K562 (cell line): ENCODE results near the gene GRB2. TPM values are rescaled to one million over a fixed set of nuclear protein-coding genes. Genes with fewer than 3 reads are reported as not detected.

Experiments used
- CBX2 ChIP-seq: fragments of 200-600 bp; sonication (generic); IDR thresholded peaks from one replicate; pipeline ENCODE4 v1.6.1; 2012; ENCODE audit warnings: mild to moderate bottlenecking, low read length, inconsistent platforms; ENCODE audit not compliant: insufficient read depth, poor library complexity, severe bottlenecking
- ESRRA ChIP-seq: fragments of 450-650 bp; IDR thresholded peaks from 2 replicates; pipeline ENCODE4 v1.6.1; 2014; ENCODE audit warnings: low read depth, mild to moderate bottlenecking, moderate library complexity, borderline replicate concordance
- KLF10 ChIP-seq: fragments of 250-450 bp; sonication (Bioruptor Pico); IDR thresholded peaks from 2 replicates; pipeline ENCODE4 v1.6.1; 2021; ENCODE audit warnings: matching md5 sums
- L3MBTL2 ChIP-seq: fragments of 450-650 bp; IDR thresholded peaks from 2 replicates; pipeline ENCODE4 v1.6.1; 2016; ENCODE audit warnings: mild to moderate bottlenecking, moderate library complexity
- MTA3 ChIP-seq: fragments of 450-650 bp; formaldehyde crosslinking; IDR thresholded peaks from 2 replicates; pipeline ENCODE4 v1.6.1; 2017; ENCODE audit warnings: mild to moderate bottlenecking, borderline replicate concordance
- POLR2H ChIP-seq: IDR thresholded peaks from 2 replicates; pipeline ENCODE4 v1.6.1; 2016; ENCODE audit warnings: missing genetic modification characterization, low read depth, mild to moderate bottlenecking, control low read depth, missing compliant biosample characterization, moderate library complexity
- PURB ChIP-seq: sonication (generic); formaldehyde crosslinking; IDR thresholded peaks from 2 replicates; pipeline ENCODE4 v1.9.0; 2021; ENCODE audit warnings: low read depth, mild to moderate bottlenecking, missing genetic modification reagents
- SAFB ChIP-seq: fragments of 200-400 bp; formaldehyde crosslinking; IDR thresholded peaks from 2 replicates; pipeline ENCODE4 v1.6.1; 2017; ENCODE audit warnings: low read depth, low read length, borderline replicate concordance
- SRF ChIP-seq, 2 experiments: fragments of 250-450, 450-650 bp in 1 of 2; sonication (Bioruptor Pico) in 1 of 2; sonication (generic) in 1 of 2; formaldehyde crosslinking; IDR thresholded peaks; 2 replicates each; pipeline versions ENCODE4 v1.5.0 to v1.5.1; 2020 to 2022; ENCODE audit warnings: mild to moderate bottlenecking in 1 of 2, missing genetic modification reagents in 1 of 2
- THAP7 ChIP-seq: fragments of 250-450 bp; sonication (Bioruptor Pico); IDR thresholded peaks from 2 replicates; pipeline ENCODE4 v1.5.0; 2021
- YY1 ChIP-seq, 3 experiments: IDR thresholded peaks; 2 replicates each; pipeline ENCODE4 v1.6.1; 2011; ENCODE audit warnings: low read length in 2 of 3, mild to moderate bottlenecking in 2 of 3, moderate library complexity in 2 of 3, borderline replicate concordance in 1 of 3, control low read depth in 1 of 3, low read depth in 1 of 3; ENCODE audit not compliant: insufficient read depth in 3 of 3, insufficient replicate concordance in 2 of 3, control insufficient read depth in 1 of 3, insufficient read length in 1 of 3; ENCODE audit errors: extremely low read depth in 1 of 3
- ZNF197 ChIP-seq: fragments of 200-800 bp; sonication (Bioruptor generic); IDR thresholded peaks from 2 replicates; pipeline ENCODE4 v1.6.1; 2016; ENCODE audit warnings: low read depth, missing genetic modification characterization, missing compliant biosample characterization
- polyA plus RNA-seq, 8 experiments: library from polyadenylated mRNA; depleted of rRNA in 4 of 8; stranded (reverse) in 5 of 8; unstranded in 3 of 8; fragments of >200 nt; fragmentation: Nextera tagmentation in 2 of 8; fragmentation: Illumina TruSeq in 1 of 8; extraction: Ambion mirVana in 2 of 8; extraction: Trizol in 1 of 8; gene quantifications; 2 replicates each; pipeline versions ENCODE4 v1.2.1 to v1.2.3, GENCODE V29; 2011 to 2014; ENCODE audit warnings: inconsistent platforms in 1 of 8, missing spikeins in 1 of 8
- total RNA-seq, 7 experiments: library from RNA; depleted of rRNA in 6 of 7; stranded (reverse); fragments of >200 nt in 6 of 7; fragmentation: Illumina TruSeq in 2 of 7; extraction: Trizol in 2 of 7; gene quantifications; 2 replicates each; pipeline versions ENCODE4 v1.2.1 to v1.2.3, GENCODE V29; 2011 to 2021; ENCODE audit warnings: low replicate concordance in 1 of 7
- TF ChIP-seq, protein P1 (sequence below): IDR thresholded peaks from 3 replicates; pipeline ENCODE4 v1.6.1; 2011; ENCODE audit warnings: borderline replicate concordance, mild to moderate bottlenecking; ENCODE audit not compliant: insufficient read length, insufficient read depth
- TF ChIP-seq, protein P2 (sequence below): fragments of 450-650 bp; IDR thresholded peaks from 2 replicates; pipeline ENCODE4 v1.7.0; 2016; ENCODE audit warnings: borderline replicate concordance
- TF ChIP-seq, protein P3 (sequence below): fragments of 250-450 bp; sonication (Bioruptor Pico); IDR thresholded peaks from 2 replicates; pipeline ENCODE4 v1.8.0; 2021; ENCODE audit warnings: moderate library complexity, mild to moderate bottlenecking, inconsistent platforms
- TF ChIP-seq, protein P4 (sequence below): fragments of 250-450 bp; sonication (Bioruptor Pico); IDR thresholded peaks from 2 replicates; pipeline ENCODE4 v1.8.0; 2022; ENCODE audit warnings: moderate library complexity, mild to moderate bottlenecking, inconsistent platforms
- TF ChIP-seq, protein P5 (sequence below): IDR thresholded peaks from 2 replicates; pipeline ENCODE4 v1.6.1; 2016; ENCODE audit warnings: missing genetic modification characterization, missing compliant biosample characterization

The GRB2 gene
- total and polyA plus RNA-seq, 9 of the 15 experiments (the other 6 are each of a cell fraction or from before 2014, with no cell fraction given) = 57.2 to 136 (median 84.8) TPM

GRCh38 chr17:75270218-75270965 lies 135.1 kb downstream of the GRB2 start (continued):
- no peak for TF ChIP-seq KLF10 (CRISPR knock-in tag)
- TF ChIP-seq MTA3 = peak; percentile 47; the same call in 1 of the 2 replicates
- TF ChIP-seq CBX2 = no peak
- TF ChIP-seq, protein P1, sequence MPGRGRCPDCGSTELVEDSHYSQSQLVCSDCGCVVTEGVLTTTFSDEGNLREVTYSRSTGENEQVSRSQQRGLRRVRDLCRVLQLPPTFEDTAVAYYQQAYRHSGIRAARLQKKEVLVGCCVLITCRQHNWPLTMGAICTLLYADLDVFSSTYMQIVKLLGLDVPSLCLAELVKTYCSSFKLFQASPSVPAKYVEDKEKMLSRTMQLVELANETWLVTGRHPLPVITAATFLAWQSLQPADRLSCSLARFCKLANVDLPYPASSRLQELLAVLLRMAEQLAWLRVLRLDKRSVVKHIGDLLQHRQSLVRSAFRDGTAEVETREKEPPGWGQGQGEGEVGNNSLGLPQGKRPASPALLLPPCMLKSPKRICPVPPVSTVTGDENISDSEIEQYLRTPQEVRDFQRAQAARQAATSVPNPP = no peak
- no peak for TF ChIP-seq SAFB
- TF ChIP-seq, protein P2, sequence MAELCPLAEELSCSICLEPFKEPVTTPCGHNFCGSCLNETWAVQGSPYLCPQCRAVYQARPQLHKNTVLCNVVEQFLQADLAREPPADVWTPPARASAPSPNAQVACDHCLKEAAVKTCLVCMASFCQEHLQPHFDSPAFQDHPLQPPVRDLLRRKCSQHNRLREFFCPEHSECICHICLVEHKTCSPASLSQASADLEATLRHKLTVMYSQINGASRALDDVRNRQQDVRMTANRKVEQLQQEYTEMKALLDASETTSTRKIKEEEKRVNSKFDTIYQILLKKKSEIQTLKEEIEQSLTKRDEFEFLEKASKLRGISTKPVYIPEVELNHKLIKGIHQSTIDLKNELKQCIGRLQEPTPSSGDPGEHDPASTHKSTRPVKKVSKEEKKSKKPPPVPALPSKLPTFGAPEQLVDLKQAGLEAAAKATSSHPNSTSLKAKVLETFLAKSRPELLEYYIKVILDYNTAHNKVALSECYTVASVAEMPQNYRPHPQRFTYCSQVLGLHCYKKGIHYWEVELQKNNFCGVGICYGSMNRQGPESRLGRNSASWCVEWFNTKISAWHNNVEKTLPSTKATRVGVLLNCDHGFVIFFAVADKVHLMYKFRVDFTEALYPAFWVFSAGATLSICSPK = no peak
- TF ChIP-seq, protein P3, sequence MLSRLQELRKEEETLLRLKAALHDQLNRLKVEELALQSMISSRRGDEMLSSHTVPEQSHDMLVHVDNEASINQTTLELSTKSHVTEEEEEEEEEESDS = no peak
- TF ChIP-seq L3MBTL2 = 0 out of 2 replicates have a peak, but pooled peaks have one; percentile 23
- TF ChIP-seq YY1 (IDR thresholded peaks at IDR 0.05; ENCODE audit: borderline replicate concordance in 1 of 3, control insufficient read depth in 1 of 3, extremely low read depth in 1 of 3, insufficient read depth in 3 of 3, insufficient read length in 1 of 3, insufficient replicate concordance in 2 of 3, low read depth in 1 of 3, low read length in 2 of 3) = peak in 1 of 3 experiments; percentile 27
- no peak for TF ChIP-seq PURB (CRISPR knock-in tag)
- TF ChIP-seq POLR2H (tag) = no peak
- TF ChIP-seq, protein P4, sequence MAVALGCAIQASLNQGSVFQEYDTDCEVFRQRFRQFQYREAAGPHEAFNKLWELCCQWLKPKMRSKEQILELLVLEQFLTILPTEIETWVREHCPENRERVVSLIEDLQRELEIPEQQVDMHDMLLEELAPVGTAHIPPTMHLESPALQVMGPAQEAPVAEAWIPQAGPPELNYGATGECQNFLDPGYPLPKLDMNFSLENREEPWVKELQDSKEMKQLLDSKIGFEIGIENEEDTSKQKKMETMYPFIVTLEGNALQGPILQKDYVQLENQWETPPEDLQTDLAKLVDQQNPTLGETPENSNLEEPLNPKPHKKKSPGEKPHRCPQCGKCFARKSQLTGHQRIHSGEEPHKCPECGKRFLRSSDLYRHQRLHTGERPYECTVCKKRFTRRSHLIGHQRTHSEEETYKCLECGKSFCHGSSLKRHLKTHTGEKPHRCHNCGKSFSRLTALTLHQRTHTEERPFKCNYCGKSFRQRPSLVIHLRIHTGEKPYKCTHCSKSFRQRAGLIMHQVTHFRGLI (CRISPR knock-in tag) = no peak
- TF ChIP-seq ESRRA = no peak
- no peak for TF ChIP-seq THAP7 (CRISPR knock-in tag)
- TF ChIP-seq, protein P5, sequence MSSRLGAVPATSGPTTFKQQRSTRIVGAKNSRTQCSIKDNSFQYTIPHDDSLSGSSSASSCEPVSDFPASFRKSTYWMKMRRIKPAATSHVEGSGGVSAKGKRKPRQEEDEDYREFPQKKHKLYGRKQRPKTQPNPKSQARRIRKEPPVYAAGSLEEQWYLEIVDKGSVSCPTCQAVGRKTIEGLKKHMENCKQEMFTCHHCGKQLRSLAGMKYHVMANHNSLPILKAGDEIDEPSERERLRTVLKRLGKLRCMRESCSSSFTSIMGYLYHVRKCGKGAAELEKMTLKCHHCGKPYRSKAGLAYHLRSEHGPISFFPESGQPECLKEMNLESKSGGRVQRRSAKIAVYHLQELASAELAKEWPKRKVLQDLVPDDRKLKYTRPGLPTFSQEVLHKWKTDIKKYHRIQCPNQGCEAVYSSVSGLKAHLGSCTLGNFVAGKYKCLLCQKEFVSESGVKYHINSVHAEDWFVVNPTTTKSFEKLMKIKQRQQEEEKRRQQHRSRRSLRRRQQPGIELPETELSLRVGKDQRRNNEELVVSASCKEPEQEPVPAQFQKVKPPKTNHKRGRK = no peak
- no peak for TF ChIP-seq SRF (CRISPR knock-in tag; IDR thresholded peaks at IDR 0.05)
- no peak for TF ChIP-seq ZNF197
